Subcutaneous adipose tissue (tissue), 4 donors: ENCODE measurements around the gene KLHDC7A. TPM values are rescaled to one million over a fixed set of nuclear protein-coding genes. Genes with fewer than 3 reads are reported as not detected.

Experiments used
- total RNA-seq, 4 donors: library from RNA; depleted of rRNA; stranded (reverse); fragments of >200 nt; gene quantifications; one replicate each; pipeline ENCODE4 v1.1.0, GENCODE V29; 2016
- TF ChIP-seq, protein P1 (sequence below): fragments of 450-650 bp; IDR thresholded peaks from one replicate; pipeline ENCODE4 v1.5.1; 2016; ENCODE audit warnings: low read depth, mild to moderate bottlenecking, control low read depth, antibody characterized with exemption, moderate library complexity

Gene KLHDC7A
- total RNA-seq, 4 donors from 2014 or later, result 0.22 to 4.7 (median 1.3) TPM; not detected in 1

DNA sequence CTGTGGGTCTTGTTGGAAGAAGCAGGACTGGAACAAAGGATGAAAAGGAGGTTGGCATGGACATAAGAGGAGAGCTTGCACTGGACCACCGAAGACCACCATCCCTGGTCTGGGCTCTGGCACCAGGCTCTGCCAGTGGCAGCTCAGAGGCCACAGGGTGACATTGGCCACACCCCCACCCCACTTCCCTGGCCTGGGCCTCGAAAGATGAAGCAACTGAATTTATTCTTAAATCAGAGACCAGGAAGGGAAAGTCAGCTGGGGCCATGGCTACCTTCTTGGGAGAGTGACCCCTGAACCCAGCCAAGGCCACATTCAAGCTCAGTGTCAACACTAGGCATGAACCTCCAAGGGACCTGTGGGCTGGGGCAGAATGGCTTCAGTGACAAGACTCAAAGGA lies 4.0 kb downstream of the KLHDC7A start:
- TF ChIP-seq, protein P1, sequence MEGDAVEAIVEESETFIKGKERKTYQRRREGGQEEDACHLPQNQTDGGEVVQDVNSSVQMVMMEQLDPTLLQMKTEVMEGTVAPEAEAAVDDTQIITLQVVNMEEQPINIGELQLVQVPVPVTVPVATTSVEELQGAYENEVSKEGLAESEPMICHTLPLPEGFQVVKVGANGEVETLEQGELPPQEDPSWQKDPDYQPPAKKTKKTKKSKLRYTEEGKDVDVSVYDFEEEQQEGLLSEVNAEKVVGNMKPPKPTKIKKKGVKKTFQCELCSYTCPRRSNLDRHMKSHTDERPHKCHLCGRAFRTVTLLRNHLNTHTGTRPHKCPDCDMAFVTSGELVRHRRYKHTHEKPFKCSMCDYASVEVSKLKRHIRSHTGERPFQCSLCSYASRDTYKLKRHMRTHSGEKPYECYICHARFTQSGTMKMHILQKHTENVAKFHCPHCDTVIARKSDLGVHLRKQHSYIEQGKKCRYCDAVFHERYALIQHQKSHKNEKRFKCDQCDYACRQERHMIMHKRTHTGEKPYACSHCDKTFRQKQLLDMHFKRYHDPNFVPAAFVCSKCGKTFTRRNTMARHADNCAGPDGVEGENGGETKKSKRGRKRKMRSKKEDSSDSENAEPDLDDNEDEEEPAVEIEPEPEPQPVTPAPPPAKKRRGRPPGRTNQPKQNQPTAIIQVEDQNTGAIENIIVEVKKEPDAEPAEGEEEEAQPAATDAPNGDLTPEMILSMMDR, result no peak

DNA sequence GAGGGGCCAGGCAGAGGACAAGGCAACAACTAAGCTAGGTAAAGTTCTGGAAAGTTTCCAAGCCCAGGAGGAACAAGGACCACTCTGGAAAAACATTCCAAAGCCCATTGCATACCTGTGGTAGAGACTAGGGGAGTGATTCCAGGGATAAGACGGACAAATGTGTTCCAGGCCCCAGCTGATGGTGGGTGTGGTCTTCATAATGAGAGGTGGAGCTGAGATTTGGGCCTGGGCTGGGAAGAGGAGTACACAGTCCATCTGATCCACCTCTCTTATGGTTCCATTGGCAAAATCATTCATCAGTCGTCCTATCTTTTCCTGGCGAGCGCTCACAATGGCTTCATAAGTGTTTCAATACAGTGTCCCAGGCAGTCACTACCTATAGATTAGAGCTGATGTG lies 4.5 kb downstream of the KLHDC7A start:
- TF ChIP-seq, protein P1, result no peak

DNA sequence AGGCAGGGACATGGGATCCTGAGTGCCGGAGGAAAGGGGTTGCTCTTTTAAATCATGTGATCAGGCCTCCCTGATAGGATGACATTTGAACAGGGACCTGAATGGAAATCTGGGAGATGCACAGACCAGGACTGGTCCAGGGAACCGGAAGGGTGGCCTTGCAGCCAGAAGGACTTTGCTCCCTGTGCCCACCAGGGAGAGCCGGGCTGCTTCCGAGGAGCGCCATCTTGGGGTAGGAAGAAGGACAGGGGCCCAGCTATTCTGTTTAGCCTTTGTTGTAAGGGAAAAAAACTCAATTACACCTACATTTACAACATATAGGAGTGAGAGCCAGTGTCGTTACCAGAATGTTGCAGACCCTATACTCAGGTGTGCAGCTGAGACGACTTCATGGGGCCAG lies 5.5 kb downstream of the KLHDC7A start:
- TF ChIP-seq, protein P1, result no peak

DNA sequence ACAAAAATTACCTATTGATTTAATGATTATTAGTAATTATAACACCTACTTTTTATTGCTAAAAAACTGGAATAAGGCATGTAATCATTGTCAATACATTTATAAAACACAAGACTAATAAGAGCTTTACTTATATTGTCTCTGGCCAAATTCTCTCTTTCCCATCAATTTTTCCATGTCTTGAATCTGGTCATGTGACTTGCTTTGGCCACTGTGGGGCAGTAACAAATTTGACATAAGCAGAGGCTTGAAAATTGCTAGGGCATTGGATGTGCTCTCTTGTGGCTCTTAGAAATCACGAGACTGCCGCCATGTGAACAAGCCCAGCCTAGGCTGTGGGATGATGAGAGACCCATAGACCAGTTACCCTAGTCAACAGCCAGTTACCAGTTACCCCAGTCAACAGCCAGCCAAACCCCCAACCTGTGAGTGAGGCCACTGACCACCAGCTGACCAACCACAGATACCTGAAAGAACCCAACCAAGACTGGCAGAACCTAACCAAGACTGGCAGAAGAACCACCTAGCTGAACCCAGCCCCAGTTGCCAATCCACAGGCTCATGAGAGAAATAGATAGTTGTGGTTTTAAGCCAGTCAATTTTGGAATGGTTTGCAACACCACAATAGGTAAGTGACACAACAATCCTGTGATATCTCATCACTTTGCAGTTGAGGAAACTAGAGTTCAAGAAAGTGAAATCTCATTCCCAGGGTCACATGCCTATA lies 8.8 kb downstream of the KLHDC7A start:
- TF ChIP-seq, protein P1, result no peak

DNA sequence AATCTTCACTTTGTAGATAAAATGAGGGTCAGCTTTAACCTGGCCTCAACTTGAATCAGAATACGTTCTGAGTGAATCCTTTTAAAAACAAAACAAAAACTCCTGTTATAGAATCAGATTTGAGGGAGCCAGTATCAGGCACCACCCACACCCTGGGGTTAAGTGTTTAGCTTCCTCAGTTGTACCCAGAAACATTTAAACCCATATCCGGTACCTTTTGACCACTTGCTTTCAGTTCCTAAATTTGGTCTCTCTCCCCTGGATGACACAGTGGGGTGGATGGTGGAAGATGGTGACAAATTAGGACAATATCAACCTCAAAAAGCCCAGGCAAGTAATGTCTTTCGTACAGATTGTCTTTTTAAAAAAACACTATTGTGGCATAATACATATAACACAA lies 10.4 kb downstream of the KLHDC7A start:
- TF ChIP-seq, protein P1, result no peak

DNA sequence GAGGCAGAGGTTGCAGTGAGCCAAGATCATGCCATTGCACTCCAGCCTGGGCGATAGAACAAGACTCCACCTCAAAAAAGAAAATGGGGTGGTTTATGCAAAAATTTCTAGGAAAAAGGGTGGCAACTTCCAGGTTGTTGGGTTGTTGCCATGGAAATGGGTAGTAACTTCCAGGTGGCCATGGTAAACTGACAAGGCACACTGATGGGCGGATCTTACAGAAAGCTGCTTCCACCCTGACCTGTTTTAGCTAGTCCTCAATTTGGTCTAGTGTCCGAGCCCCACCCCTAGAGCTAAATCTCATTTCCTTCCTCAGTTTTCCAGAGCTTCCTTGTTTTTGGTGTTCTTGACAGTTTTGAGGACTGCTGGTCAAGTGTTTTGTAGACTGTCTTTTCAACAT lies 13.6 kb downstream of the KLHDC7A start:
- TF ChIP-seq, protein P1, result no peak

DNA sequence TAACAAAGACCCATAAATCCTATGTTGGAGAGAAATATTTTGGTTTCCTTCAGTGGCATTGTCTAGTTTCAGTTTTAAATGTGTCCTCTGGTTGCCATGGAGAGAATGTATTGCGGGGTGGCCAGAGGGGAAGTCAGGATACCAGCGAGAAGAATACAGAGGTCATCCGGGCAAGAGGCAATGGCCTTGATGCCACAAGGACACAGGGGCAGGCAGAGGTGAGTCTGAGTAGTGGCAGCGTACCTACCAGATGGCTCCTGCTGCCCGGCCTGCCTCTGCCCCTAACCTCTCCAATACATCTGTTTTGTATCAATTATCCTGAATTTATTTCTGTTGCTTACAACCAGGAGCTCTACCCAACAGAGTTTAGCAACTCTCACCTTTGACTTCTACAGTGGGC lies 14.9 kb downstream of the KLHDC7A start:
- TF ChIP-seq, protein P1, result no peak
